SK-N-SH treated with all-trans-retinoic acid at 6 μM for 48 hours (cell line): Measurements from ENCODE around the gene DEFB123.
"Not testable (repeated sequence)": the region's sequence is repeated elsewhere in the genome, so short reads cannot be mapped to it uniquely, and the experiment has no call there.

Source experiments
- ATAC-seq: fragments of 200-7000 bp; cut with Tn5 transposase; 3 replicates; pipeline ENCODE4 v1.9.1; 2020; ENCODE audit warnings: mild to moderate bottlenecking, moderate library complexity
- BACH2 ChIP-seq: fragments of 250-450 bp; sonication (Bioruptor Pico); IDR thresholded peaks from 2 replicates; pipeline ENCODE4 v1.9.0; 2021; ENCODE audit warnings: mild to moderate bottlenecking, borderline replicate concordance
- CSDC2 ChIP-seq: fragments of 250-450 bp; sonication (Bioruptor Pico); IDR thresholded peaks from 2 replicates; pipeline ENCODE4 v1.5.0; 2020; ENCODE audit warnings: mild to moderate bottlenecking, moderate library complexity
- ESRRG ChIP-seq: fragments of 250-450 bp; sonication (Bioruptor Pico); IDR thresholded peaks from 2 replicates; pipeline ENCODE4 v1.6.1; 2021; ENCODE audit warnings: mild to moderate bottlenecking
- GLIS3 ChIP-seq: fragments of 250-450 bp; sonication (Bioruptor Pico); IDR thresholded peaks from 2 replicates; pipeline ENCODE4 v1.5.0; 2020; ENCODE audit warnings: mild to moderate bottlenecking, moderate library complexity
- ISL1 ChIP-seq: fragments of 250-450 bp; sonication (Bioruptor Pico); IDR thresholded peaks from 2 replicates; pipeline ENCODE4 v2.1.2; 2022; ENCODE audit warnings: mild to moderate bottlenecking, moderate library complexity
- PPARA ChIP-seq: fragments of 250-450 bp; sonication (Bioruptor Pico); IDR thresholded peaks from 2 replicates; pipeline ENCODE4 v1.5.0; 2020; ENCODE audit warnings: mild to moderate bottlenecking, borderline replicate concordance
- RARB ChIP-seq: fragments of 250-450 bp; sonication (Bioruptor Pico); IDR thresholded peaks from 2 replicates; pipeline ENCODE4 v1.8.0; 2021; ENCODE audit warnings: mild to moderate bottlenecking, moderate library complexity
- SNAI2 ChIP-seq: fragments of 250-450 bp; sonication (Bioruptor Pico); IDR thresholded peaks from 2 replicates; pipeline ENCODE4 v1.5.0; 2020; ENCODE audit warnings: mild to moderate bottlenecking, moderate library complexity
- TCF4 ChIP-seq: fragments of 250-450 bp; sonication (Bioruptor Pico); IDR thresholded peaks from 2 replicates; pipeline ENCODE4 v1.8.0; 2021; ENCODE audit warnings: mild to moderate bottlenecking, moderate library complexity, borderline replicate concordance
- TOX ChIP-seq: fragments of 250-450 bp; sonication (Bioruptor Pico); IDR thresholded peaks from 2 replicates; pipeline ENCODE4 v1.8.0; 2021; ENCODE audit warnings: mild to moderate bottlenecking, moderate library complexity, borderline replicate concordance
- ZC3H10 ChIP-seq: fragments of 250-450 bp; sonication (Bioruptor Pico); IDR thresholded peaks from 2 replicates; pipeline ENCODE4 v1.5.1; 2021; ENCODE audit warnings: mild to moderate bottlenecking, moderate library complexity
- ZFP3 ChIP-seq: fragments of 250-450 bp; sonication (Bioruptor Pico); IDR thresholded peaks from 2 replicates; pipeline ENCODE4 v1.5.0; 2020; ENCODE audit warnings: mild to moderate bottlenecking, moderate library complexity
- ZFP30 ChIP-seq: fragments of 450-650 bp; formaldehyde crosslinking; IDR thresholded peaks from 2 replicates; pipeline ENCODE4 v1.5.0; 2022; ENCODE audit warnings: mild to moderate bottlenecking, moderate library complexity
- ZNF565 ChIP-seq: fragments of 450-650 bp; formaldehyde crosslinking; conservative IDR thresholded peaks from 2 replicates; pipeline ENCODE4 v1.5.0; 2020; ENCODE audit warnings: low read depth, mild to moderate bottlenecking, moderate library complexity
- ZNF8 ChIP-seq: fragments of 450-650 bp; formaldehyde crosslinking; IDR thresholded peaks from 2 replicates; pipeline ENCODE4 v1.5.0; 2020; ENCODE audit warnings: mild to moderate bottlenecking, moderate library complexity
- TF ChIP-seq, protein P1 (sequence below): fragments of 250-450 bp; sonication (Bioruptor Pico); IDR thresholded peaks from 2 replicates; pipeline ENCODE4 v1.5.1; 2021; ENCODE audit warnings: mild to moderate bottlenecking, moderate library complexity
- TF ChIP-seq, protein P2 (sequence below): fragments of 250-450 bp; sonication (Bioruptor Pico); IDR thresholded peaks from 2 replicates; pipeline ENCODE4 v1.8.0; 2021; ENCODE audit warnings: low read depth, mild to moderate bottlenecking, moderate library complexity, borderline replicate concordance
- TF ChIP-seq, protein P3 (sequence below): fragments of 250-450 bp; sonication (Bioruptor Pico); IDR thresholded peaks from 2 replicates; pipeline ENCODE4 v1.5.1; 2020; ENCODE audit warnings: low read depth, mild to moderate bottlenecking, moderate library complexity
- TF ChIP-seq, protein P4 (sequence below): fragments of 250-450 bp; sonication (Bioruptor Pico); IDR thresholded peaks from 2 replicates; pipeline ENCODE4 v1.8.0; 2020; ENCODE audit warnings: mild to moderate bottlenecking, moderate library complexity, borderline replicate concordance

The DEFB123 gene

GRCh38 chr20:31454361-31454760 lies 13.9 kb downstream of the DEFB123 start (continued):
- TF ChIP-seq, protein P1, sequence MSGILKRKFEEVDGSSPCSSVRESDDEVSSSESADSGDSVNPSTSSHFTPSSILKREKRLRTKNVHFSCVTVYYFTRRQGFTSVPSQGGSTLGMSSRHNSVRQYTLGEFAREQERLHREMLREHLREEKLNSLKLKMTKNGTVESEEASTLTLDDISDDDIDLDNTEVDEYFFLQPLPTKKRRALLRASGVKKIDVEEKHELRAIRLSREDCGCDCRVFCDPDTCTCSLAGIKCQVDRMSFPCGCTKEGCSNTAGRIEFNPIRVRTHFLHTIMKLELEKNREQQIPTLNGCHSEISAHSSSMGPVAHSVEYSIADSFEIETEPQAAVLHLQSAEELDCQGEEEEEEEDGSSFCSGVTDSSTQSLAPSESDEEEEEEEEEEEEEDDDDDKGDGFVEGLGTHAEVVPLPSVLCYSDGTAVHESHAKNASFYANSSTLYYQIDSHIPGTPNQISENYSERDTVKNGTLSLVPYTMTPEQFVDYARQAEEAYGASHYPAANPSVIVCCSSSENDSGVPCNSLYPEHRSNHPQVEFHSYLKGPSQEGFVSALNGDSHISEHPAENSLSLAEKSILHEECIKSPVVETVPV (CRISPR knock-in tag): no peak
- TF ChIP-seq TCF4 (CRISPR knock-in tag) (no peak), ISL1 (CRISPR knock-in tag) (no peak)
- TF ChIP-seq, protein P2, sequence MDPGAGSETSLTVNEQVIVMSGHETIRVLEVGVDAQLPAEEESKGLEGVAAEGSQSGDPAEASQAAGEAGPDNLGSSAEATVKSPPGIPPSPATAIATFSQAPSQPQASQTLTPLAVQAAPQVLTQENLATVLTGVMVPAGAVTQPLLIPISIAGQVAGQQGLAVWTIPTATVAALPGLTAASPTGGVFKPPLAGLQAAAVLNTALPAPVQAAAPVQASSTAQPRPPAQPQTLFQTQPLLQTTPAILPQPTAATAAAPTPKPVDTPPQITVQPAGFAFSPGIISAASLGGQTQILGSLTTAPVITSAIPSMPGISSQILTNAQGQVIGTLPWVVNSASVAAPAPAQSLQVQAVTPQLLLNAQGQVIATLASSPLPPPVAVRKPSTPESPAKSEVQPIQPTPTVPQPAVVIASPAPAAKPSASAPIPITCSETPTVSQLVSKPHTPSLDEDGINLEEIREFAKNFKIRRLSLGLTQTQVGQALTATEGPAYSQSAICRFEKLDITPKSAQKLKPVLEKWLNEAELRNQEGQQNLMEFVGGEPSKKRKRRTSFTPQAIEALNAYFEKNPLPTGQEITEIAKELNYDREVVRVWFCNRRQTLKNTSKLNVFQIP (CRISPR knock-in tag): no peak
- TF ChIP-seq, all 23 proteins: peak for 0

DNA sequence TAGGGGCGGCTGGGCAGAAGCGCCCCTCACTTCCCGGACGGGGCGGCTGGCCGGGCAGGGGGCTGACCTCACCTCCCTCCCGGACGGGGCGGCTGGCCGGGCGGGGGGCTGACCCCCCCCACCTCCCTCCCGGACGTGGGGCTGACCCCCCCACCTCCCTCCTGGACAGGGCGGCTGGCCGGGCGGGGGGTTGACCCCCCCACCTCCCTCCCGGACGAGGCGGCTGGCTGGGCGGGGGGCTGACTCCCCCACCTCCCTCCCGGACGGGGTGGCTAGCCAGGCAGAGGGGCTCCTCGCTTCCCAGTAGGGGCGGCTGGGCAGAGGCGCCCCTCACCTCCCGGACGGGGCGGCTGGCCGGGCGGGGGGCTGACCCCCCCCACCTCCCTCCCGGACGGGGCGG lies 30.5 kb downstream of the DEFB123 start:
- not testable (repeated sequence) for ATAC-seq

DNA sequence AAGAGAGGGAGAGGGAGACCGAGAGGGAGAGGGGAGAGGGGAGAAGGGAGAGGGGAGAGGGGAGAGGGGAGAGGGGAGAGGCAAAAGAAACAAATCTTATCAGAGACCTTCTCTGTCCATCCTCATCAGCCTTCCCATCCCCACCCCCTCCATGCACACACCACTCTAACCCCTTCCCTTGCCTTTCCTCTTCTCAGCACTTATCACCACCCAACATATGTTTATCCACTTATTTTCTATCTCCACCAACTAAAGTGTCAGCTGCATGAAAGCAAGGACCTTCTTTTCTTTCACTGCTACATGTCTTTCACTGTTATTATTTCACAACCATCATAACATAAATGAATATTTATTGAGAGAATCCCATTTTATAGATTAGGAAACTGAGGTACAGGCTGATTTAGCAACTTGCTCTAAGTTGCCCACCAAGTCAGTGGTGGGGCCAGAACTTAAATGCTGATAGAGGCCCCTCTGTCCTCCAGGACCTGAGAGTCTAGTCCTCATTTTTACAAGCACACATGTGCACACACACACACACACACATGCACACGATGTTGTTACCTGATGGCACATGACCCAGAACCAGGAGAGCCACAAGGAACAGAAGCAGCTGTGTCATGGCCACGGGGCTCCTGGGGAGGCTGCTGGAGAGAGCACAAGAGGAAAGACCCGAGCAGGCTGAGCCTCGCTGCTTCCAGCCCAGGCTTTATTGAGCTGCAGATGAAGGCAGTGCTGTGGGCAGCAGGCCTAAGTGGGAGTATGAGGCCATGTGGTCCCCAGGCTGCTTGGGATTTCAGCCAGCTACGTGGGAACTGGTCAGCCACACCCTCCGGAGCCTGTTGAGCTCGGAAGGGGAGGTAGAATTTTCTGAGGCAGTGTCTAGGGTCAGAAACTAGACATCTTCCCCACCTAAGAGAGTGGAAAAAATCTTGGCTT lies 32.2 kb downstream of the DEFB123 start:
- ATAC-seq: no peak
- TF ChIP-seq, protein P3, sequence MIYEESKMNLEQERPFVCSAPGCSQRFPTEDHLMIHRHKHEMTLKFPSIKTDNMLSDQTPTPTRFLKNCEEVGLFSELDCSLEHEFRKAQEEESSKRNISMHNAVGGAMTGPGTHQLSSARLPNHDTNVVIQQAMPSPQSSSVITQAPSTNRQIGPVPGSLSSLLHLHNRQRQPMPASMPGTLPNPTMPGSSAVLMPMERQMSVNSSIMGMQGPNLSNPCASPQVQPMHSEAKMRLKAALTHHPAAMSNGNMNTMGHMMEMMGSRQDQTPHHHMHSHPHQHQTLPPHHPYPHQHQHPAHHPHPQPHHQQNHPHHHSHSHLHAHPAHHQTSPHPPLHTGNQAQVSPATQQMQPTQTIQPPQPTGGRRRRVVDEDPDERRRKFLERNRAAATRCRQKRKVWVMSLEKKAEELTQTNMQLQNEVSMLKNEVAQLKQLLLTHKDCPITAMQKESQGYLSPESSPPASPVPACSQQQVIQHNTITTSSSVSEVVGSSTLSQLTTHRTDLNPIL (CRISPR knock-in tag): no peak
- no peak for TF ChIP-seq ZNF565 (CRISPR knock-in tag)
- TF ChIP-seq ZFP3: no peak
- TF ChIP-seq PPARA (CRISPR knock-in tag): no peak
- TF ChIP-seq TCF4 (CRISPR knock-in tag): no peak
- TF ChIP-seq, protein P4, sequence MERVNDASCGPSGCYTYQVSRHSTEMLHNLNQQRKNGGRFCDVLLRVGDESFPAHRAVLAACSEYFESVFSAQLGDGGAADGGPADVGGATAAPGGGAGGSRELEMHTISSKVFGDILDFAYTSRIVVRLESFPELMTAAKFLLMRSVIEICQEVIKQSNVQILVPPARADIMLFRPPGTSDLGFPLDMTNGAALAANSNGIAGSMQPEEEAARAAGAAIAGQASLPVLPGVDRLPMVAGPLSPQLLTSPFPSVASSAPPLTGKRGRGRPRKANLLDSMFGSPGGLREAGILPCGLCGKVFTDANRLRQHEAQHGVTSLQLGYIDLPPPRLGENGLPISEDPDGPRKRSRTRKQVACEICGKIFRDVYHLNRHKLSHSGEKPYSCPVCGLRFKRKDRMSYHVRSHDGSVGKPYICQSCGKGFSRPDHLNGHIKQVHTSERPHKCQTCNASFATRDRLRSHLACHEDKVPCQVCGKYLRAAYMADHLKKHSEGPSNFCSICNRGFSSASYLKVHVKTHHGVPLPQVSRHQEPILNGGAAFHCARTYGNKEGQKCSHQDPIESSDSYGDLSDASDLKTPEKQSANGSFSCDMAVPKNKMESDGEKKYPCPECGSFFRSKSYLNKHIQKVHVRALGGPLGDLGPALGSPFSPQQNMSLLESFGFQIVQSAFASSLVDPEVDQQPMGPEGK (CRISPR knock-in tag): no peak
- no peak for TF ChIP-seq ZC3H10 (CRISPR knock-in tag)
- TF ChIP-seq TOX (CRISPR knock-in tag): no peak
- no peak for TF ChIP-seq RARB

DNA sequence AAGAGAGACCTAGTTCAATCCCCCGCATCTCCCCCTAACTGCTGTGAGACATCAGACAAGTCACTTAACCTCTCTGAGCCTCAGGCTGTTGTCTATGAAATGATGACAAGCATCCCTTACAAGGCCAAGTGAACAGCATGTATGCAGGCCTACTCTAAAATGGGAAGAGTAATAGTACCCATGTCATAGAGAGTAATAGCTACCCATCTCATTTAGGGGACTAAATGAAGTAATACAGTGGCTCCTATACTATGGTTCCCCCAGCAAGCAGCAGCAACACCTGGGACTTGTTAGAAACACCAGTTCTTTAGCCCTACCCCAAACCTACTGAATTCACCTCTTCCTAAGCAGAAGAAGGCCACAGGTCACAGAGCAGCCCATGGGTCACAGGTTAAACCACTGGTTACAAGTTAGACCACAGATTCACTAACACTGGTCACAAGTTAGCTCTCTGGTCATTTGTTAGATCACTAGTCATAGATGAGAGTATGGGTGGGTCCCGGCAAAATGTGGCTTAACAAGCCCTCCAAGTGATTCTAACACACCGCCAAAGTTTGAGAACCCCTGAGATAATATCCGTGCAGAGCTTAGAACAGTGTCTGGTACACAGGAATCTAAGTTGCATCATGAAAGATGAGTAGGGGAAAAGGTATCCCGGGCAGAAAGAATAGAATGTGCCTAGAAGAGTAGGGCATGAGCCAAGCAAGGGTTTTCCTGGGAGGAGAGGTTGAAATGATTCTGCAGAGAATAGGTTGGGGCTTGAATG lies 33.1 kb downstream of the DEFB123 start:
- ATAC-seq: no peak
- TF ChIP-seq GLIS3 (no peak), SNAI2 (CRISPR knock-in tag) (no peak), ZFP30 (CRISPR knock-in tag) (no peak), RARB (no peak), CSDC2 (CRISPR knock-in tag) (no peak), ESRRG (CRISPR knock-in tag) (no peak), ISL1 (CRISPR knock-in tag) (no peak), TCF4 (CRISPR knock-in tag) (no peak), ZNF8 (CRISPR knock-in tag) (no peak), BACH2 (CRISPR knock-in tag) (no peak)
- TF ChIP-seq, protein P2 (CRISPR knock-in tag): no peak
